Right cardiac atrium (tissue), 5 donors: ENCODE results near the gene CEP41. TPM values are rescaled to one million over a fixed set of nuclear protein-coding genes. Genes with fewer than 3 reads are reported as not detected.
"Not testable (repeated sequence)": the region's sequence is repeated elsewhere in the genome, so short reads cannot be mapped to it uniquely, and the experiment has no call there.

Experiments used
- ATAC-seq, 2 donors: fragments of 200-7000 bp; cut with Tn5 transposase; one replicate each; pipeline versions ENCODE4 v1.8.0 to v1.9.1; 2020; ENCODE audit warnings: moderate library complexity in 2 of 2, mild to moderate bottlenecking in 1 of 2
- DNase-seq, 3 donors: peaks; one replicate each; pipeline ENCODE4 v3.0.0-alpha.2; 2020
- H3K27ac ChIP-seq: one replicate; pipeline ENCODE4 v1.5.1; 2013; ENCODE audit warnings: mild to moderate bottlenecking, low read length, control low read depth, moderate library complexity
- H3K27me3 ChIP-seq: one replicate; pipeline ENCODE4 v1.6.1; 2013; ENCODE audit not compliant: control insufficient read depth, insufficient read depth
- H3K4me1 ChIP-seq: one replicate; pipeline ENCODE4 v1.6.1; 2013; ENCODE audit warnings: low read length; ENCODE audit not compliant: control insufficient read depth, insufficient read depth
- H3K4me3 ChIP-seq: one replicate; pipeline ENCODE4 v1.5.1; 2013; ENCODE audit warnings: low read length, control low read depth
- H3K9me3 ChIP-seq: one replicate; pipeline ENCODE4 v1.6.1; 2013; ENCODE audit warnings: low read length; ENCODE audit not compliant: control insufficient read depth
- WGBS: extraction: QIAGEN DNeasy Blood & Tissue Kit; methylation state at CpG from one replicate; pipeline ENCODE4 v1.1.7; 2013; 5-methylcytosine and 5-hydroxymethylcytosine counted together
- intact Hi-C, 4 donors: fragments of 100-400 bp; cut with DNase I; formaldehyde crosslinking; loops; one replicate each; pipeline versions ENCODE4 v1.11.0 to v1.14.0; 2022 to 2023
- polyA plus RNA-seq: library from polyadenylated mRNA; stranded (reverse); fragments of 200-250 nt; gene quantifications from one replicate; pipeline ENCODE4 v1.2.3, GENCODE V29; 2013
- total RNA-seq, 4 donors: library from RNA; stranded (reverse); fragmentation: NEBNext Ultra II Directional; extraction: Animal tissue kit (Norgen Biotek cat#: 25700); gene quantifications; one replicate each; pipeline ENCODE4 v1.2.1, GENCODE V29; 2021
- donor health status: healthy with polysubstance abuse.
- donor health status: DM: no; HTN: yes; CAD: no.
- donor health status: DM: no; HTN: no; CAD: no.
- donor health status: DM: no; HTN: yes; CAD: no; lungs with severe emphysema.
- donor health status: DM: yes; HTN: yes; CAD: no.

Gene CEP41
- total and polyA plus RNA-seq, 5 donors, result 3.0 to 7.5 (median 6.0) TPM

DNA sequence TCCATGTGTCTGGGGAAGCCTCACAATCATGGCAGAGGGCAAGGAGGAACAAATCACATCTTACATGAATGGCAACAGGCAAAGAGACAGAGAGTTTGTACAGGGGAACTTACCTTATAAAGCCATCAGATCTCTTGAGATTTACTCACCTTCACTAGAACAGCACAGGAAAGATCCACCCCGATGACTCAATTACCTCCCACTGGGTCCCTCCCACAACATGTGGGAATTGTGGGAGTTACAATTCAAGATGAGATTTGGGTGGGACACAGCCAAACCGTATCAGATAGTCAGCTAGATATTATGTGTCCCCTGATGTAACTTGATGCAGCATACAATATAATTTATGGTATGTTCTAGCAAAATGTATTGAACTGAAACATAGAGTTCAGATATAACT is 14.1 kb upstream of the CEP41 start:
- ATAC-seq (no peak), DNase-seq (no peak)
- 80% methylated on average over 2 of the region's 2 CpGs for WGBS
- Histone ChIP-seq H3K27ac (no peak overlapping the region), H3K4me3 (no peak overlapping the region), H3K27me3 (no peaks in the 10 kb centered on the region), H3K9me3 (peaks cover 2% of the 10 kb centered on the region), H3K4me1 (no peaks in the 10 kb centered on the region)
- intact Hi-C loops, result no loop called here

DNA sequence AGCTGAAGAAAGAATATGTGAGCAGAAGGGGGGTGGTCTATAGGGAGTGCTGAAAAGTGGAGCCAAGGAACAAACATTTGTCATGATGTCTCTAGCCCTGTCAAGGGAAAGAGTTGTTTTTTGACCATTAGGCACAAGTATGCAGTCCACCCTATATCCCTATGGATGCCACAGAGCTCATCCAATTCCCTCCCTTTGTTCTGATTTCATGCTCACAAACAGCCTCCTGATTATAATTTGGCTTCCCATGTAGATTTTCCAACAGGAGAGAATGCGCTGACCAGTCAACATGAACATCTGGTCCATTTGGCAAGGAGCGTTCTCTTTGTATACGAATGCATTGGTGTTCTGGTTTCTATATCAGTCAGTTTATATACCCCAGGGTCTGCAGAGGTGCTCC is 12.1 kb upstream of the CEP41 start:
- no peaks in the 10 kb centered on the region for H3K9me3 ChIP-seq
- H3K27me3 ChIP-seq, result no peaks in the 10 kb centered on the region
- H3K27ac ChIP-seq, result no peak overlapping the region
- DNase-seq, result no peak
- no peaks in the 10 kb centered on the region for H3K4me1 ChIP-seq
- WGBS, result 55% methylated on average over 3 of the region's 3 CpGs
- intact Hi-C loops, result no loop called here
- no peak for ATAC-seq
- no peak overlapping the region for H3K4me3 ChIP-seq

DNA sequence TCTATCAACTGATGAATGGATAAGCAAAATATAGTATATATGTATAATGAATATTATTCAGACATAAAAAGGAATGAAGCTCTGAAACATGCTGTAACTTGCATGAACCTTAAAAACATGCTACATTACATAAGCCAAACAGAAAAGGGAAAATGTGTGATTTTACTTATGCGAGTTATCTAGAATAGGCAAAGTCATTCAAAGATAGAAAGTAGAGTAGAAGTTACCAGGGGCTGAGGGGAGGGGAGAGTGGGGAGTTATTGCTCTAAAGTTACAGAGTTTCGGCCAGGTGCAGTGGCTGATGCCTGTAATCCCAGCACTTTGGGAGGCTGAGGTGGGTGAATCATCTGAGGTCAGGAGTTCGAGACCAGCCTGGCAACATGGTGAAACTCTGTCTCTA is 10.5 kb upstream of the CEP41 start:
- 95% methylated on average over 3 of the region's 3 CpGs for WGBS
- H3K27ac ChIP-seq, ATAC-seq, DNase-seq, H3K9me3 ChIP-seq, H3K4me1 ChIP-seq, H3K4me3 ChIP-seq, intact Hi-C loops, H3K27me3 ChIP-seq: not testable (repeated sequence)

DNA sequence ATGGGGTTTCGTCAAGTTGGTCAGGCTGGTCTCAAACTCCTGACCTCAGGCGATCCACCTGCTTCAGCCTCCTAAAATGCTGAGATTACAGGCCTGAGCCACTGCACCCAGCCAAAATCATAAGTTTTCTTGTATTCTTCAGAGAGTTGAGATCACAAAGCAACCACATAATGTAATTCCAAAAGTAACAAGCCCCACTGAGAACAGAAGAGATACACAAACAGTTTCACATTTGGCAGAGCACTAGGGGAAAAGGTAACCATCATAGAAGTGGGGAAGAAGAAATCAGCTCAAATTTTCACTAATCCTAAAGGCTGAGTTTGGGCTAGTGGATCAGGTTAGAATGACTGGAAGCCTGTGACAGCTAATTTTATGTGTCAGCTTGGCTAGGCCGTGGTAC is 5.4 kb upstream of the CEP41 start:
- intact Hi-C loops, result no loop called here
- 90% methylated on average over 3 of the region's 3 CpGs for WGBS
- H3K9me3 ChIP-seq, result no peaks in the 10 kb centered on the region
- H3K4me1 ChIP-seq, result peaks cover 5% of the 10 kb centered on the region
- H3K27ac ChIP-seq, result no peak overlapping the region
- ATAC-seq, result no peak
- H3K27me3 ChIP-seq, result no peaks in the 10 kb centered on the region
- DNase-seq, result no peak
- no peak overlapping the region for H3K4me3 ChIP-seq

DNA sequence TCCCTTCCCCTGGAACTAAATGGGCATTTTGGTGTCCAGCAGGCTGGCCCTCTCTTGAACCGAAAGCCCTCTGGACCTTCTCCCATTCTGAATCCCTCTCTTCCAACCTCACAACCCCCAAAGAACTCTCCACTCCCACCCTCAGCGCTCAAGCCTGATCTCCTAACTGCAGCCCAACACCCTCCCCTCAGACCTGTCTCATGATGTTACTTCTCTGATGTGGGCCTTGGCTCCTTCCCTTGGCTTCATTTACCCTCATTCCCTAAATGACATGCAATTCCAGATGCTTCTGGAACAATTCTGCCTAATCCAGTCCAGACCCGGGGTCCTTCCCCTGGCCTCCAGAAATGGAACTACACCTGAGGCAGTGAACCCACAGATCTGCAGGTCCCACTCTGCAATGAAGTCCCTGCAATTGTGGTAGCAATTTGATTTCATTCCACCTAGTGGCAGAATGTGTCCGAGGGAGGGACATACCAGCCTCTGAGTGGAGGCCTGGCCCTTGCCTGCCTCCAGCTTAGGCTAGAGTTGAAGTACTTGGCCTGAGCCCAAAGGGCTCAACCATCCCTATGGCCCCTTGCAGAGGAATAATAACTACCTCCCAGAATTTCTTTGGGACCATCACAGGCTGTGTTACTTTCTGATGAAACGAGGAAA is 4.1 kb upstream of the CEP41 start:
- Histone ChIP-seq H3K27ac (no peak overlapping the region), H3K4me1 (peaks cover 8% of the 10 kb centered on the region), H3K9me3 (no peaks in the 10 kb centered on the region), H3K27me3 (no peaks in the 10 kb centered on the region), H3K4me3 (no peak overlapping the region)
- ATAC-seq, result no peak
- DNase-seq, result no peak
- 73% methylated on average over 5 of the region's 5 CpGs for WGBS
- intact Hi-C loops, result no loop called here

DNA sequence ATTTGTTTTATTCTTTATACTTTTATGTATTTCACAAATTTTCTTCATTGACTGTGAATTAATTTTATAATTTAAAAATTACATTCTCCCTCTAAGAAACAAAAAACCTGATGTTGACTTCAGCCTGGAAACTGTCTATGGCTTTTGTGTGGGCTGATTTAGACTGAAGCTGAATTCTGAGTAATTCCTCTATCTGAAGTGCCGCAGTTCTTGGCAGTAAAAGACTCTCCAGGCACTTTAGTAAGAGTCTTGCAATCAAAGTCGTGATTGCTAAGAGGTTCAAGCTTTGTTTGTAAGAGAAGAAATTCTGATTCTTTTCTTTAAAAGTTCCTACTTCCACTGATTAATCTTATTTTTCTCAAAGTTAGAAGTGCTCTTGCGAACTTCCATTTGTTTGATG is 3.4 kb upstream of the CEP41 start:
- Histone ChIP-seq H3K9me3 (no peaks in the 10 kb centered on the region), H3K27ac (no peak overlapping the region), H3K4me1 (peaks cover 8% of the 10 kb centered on the region), H3K4me3 (no peak overlapping the region), H3K27me3 (no peaks in the 10 kb centered on the region)
- ATAC-seq (no peak), DNase-seq (no peak)
- intact Hi-C loops, result no loop called here
- 45% methylated on average over 3 of the region's 3 CpGs for WGBS

DNA sequence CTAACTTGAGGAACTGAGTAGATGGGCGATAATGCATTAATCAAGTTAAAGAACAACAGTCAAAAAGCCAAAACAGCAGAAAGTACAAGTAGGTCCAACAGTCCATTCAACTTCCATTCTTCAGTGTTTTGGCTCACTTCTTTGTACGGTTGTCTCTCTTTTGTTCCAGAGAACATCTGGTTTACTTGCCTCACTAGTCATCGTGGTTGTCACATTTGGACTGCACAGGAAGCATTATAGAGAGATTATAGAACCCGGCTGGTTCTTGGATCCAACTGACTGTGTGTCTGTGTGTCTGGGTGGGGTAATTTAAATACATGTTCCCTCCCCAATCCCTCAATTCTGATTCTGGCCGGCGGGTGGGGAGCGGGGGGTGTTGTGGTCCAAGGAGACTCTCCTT is 1.8 kb upstream of the CEP41 start:
- Histone ChIP-seq H3K27me3 (no peaks in the 10 kb centered on the region), H3K4me1 (peaks cover 8% of the 10 kb centered on the region), H3K4me3 (no peak overlapping the region), H3K9me3 (no peaks in the 10 kb centered on the region), H3K27ac (no peak overlapping the region)
- intact Hi-C loops, result no loop called here
- DNase-seq, result no peak
- 75% methylated on average over 7 of the region's 7 CpGs for WGBS
- ATAC-seq, result no peak

DNA sequence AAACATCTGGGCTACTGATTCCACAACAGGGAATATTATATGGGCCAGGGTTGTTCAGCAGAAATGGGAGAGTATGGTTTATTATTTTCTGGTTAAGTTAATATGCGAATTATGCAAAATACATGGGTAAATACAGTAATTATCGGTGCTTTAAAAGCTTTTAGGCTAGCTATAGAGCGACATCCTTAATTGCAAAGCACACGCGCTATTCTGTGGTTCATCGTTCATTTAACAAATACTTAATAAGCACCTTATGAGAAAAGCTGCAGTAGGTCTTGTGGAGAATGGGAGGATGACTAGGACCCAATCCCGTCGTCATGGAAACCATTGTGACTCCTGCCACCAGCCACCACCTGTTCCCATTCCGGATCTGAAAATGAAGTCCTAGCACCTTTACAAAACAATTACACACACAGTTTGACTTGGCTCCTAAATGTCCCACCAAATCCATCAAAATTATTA is 623 bp upstream of the CEP41 start:
- no peaks in the 10 kb centered on the region for H3K27me3 ChIP-seq
- H3K4me3 ChIP-seq, result peak overlapping the region; percentile 60
- no peak for ATAC-seq
- no peaks in the 10 kb centered on the region for H3K9me3 ChIP-seq
- peaks cover 8% of the 10 kb centered on the region for H3K4me1 ChIP-seq
- H3K27ac ChIP-seq, result no peak overlapping the region
- 23% methylated on average over 9 of the region's 9 CpGs for WGBS
- intact Hi-C loops, result no loop called here
- no peak for DNase-seq

DNA sequence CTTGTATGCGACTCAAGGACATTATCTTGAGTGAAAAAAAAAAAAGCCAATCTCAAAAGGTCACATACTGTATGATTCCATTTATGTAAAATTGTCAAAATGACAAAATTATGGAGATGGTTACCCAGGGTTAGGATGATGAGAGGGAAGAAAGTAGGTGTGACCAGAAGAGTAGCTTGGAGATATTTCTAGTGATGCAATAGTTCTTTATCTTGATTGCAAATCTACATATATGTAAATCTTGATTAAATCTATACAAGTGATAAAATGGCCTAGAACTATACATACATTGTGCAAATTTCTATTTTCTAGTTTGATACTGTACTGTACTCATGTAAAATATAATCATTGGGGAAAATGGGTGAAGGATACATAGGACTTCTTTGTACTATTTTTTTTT is 4.6 kb downstream of the CEP41 start:
- Histone ChIP-seq H3K27ac (no peak overlapping the region), H3K9me3 (no peaks in the 10 kb centered on the region), H3K27me3 (no peaks in the 10 kb centered on the region), H3K4me1 (peaks cover 5% of the 10 kb centered on the region), H3K4me3 (no peak overlapping the region)
- intact Hi-C loops, result no loop called here
- DNase-seq (no peak), ATAC-seq (no peak)
- WGBS, result 91% methylated on average over 1 of the region's 1 CpG

DNA sequence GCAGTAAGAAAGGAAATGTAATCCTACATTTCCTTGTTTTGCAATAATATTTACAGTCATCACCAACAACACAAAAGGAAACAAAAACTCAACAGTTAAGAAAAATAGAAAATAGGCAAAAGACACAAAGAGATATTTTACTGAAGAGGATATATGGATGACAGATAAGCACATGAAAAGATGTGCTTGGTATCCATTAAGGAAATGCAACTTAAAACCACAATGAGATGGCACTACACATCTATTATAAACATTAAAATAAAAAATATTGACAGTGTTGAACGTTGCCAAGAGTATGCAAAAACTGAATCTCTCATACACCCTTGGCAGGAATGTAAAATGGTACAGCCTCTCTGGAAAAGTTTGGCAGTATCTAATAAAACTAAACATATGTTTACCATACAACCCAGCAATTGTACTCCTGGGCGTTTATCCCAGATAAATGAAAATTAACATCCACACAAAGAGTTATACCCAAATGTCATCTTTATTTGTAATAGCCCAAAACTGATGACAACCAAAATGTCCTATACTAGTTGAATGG is 5.4 kb downstream of the CEP41 start:
- no peak for ATAC-seq
- Histone ChIP-seq H3K4me1 (peaks cover 5% of the 10 kb centered on the region), H3K27ac (no peak overlapping the region), H3K4me3 (no peak overlapping the region), H3K27me3 (no peaks in the 10 kb centered on the region), H3K9me3 (no peaks in the 10 kb centered on the region)
- DNase-seq, result no peak
- 72% methylated on average over 2 of the region's 2 CpGs for WGBS
- intact Hi-C loops, result no loop called here

DNA sequence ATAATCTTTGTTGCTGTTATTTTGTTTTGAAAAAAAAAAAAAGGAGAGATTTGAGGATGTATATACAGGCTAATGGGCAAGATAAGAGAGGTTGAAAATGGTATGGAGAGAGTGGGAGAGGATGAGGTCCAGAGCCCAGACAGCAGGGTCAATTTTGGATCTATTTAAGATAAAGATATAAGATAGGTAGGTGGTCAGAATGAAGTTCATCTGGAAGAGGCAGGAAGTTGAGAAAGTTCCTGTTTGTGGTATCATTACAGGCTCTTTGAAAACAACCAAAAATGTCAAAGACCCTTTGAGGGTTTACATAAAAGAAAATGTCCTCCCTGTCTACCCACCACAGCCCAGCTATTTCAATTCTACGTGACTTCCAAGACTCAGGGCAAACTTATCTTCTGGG is 7.5 kb downstream of the CEP41 start:
- no peaks in the 10 kb centered on the region for H3K9me3 ChIP-seq
- intact Hi-C loops, result no loop called here
- no peak for ATAC-seq
- H3K27me3 ChIP-seq, result no peaks in the 10 kb centered on the region
- peaks cover 4% of the 10 kb centered on the region for H3K4me1 ChIP-seq
- DNase-seq, result no peak
- 80% methylated on average over 1 of the region's 1 CpG for WGBS
- H3K27ac ChIP-seq, result no peak overlapping the region
- no peak overlapping the region for H3K4me3 ChIP-seq

DNA sequence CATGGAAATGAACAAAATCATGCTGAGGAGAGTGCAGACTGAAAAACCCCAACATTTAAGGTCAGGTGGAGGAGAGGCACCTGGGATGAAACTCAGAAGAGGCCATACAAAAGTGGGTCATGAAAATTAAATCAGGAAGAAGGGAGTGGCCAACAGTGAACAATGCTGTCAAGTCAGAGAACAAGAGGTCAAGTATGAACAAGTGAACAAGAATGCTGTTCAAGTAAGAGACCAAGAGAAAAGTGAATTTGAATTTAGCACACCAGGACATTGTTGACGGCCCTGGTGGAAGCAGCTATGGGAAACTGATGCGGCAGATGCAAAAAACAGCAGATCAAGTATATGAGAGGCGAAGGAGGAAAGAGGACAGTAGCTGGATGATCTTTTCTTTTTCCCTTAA is 7.9 kb downstream of the CEP41 start:
- intact Hi-C loops, result no loop called here

More for the DNA sequence above, 7.9 kb downstream of the CEP41 start:
- Histone ChIP-seq H3K9me3 (no peaks in the 10 kb centered on the region), H3K27ac (no peak overlapping the region), H3K27me3 (no peaks in the 10 kb centered on the region), H3K4me3 (no peak overlapping the region), H3K4me1 (peaks cover 4% of the 10 kb centered on the region)
- 54% methylated on average over 3 of the region's 3 CpGs for WGBS
- DNase-seq (no peak), ATAC-seq (peak in 1 of 2 donors; percentile 63)
